ENCODE measurements around the gene PEX19.

Gene PEX19

GRCh38 chr1:160282807-160283206, 2.1 kb downstream of the PEX19 start:
- Histone ChIP-seq H3K4me3 (ENCODE audit: low read length in 2 of 2) (no peak overlapping the region), H3K27ac (ENCODE audit: low read depth in 2 of 2, low read length in 2 of 2) (no peak overlapping the region), H3K36me3 (ENCODE audit: control insufficient read depth in 2 of 2, insufficient read depth in 2 of 2, low read length in 2 of 2) (peaks cover 35 to 53% of the 10 kb centered on the region in 2 donors), H3K9me3 (ENCODE audit: control insufficient read depth in 2 of 2, low read length in 2 of 2) (no peaks in the 10 kb centered on the region), H3K27me3 (ENCODE audit: control insufficient read depth in 2 of 2, insufficient read depth in 2 of 2, low read length in 2 of 2) (no peaks in the 10 kb centered on the region), H3K4me1 (ENCODE audit: control insufficient read depth in 2 of 2, insufficient read depth in 2 of 2, low read length in 2 of 2) (peaks cover 9 to 12% of the 10 kb centered on the region in 2 donors), H3K9ac (ENCODE audit: low read depth in 1 of 2, low read length in 2 of 2) (no peak overlapping the region)

- H3K4me3 ChIP-seq (ENCODE audit: low read length in 2 of 2), result no peak overlapping the region
- no peak overlapping the region for H3K27ac ChIP-seq (ENCODE audit: low read depth in 2 of 2, low read length in 2 of 2)
- H3K27me3 ChIP-seq (ENCODE audit: control insufficient read depth in 2 of 2, insufficient read depth in 2 of 2, low read length in 2 of 2), result no peaks in the 10 kb centered on the region
- no peak overlapping the region for H3K9ac ChIP-seq (ENCODE audit: low read depth in 1 of 2, low read length in 2 of 2)
- H3K9me3 ChIP-seq (ENCODE audit: control insufficient read depth in 2 of 2, low read length in 2 of 2), result no peaks in the 10 kb centered on the region
- peaks cover 45 to 60% of the 10 kb centered on the region in 2 donors for H3K36me3 ChIP-seq (ENCODE audit: control insufficient read depth in 2 of 2, insufficient read depth in 2 of 2, low read length in 2 of 2)
- no peaks in the 10 kb centered on the region for H3K4me1 ChIP-seq (ENCODE audit: control insufficient read depth in 2 of 2, insufficient read depth in 2 of 2, low read length in 2 of 2)
Observed at GRCh38 chr1:160277987-160278386, 6.9 kb downstream of the PEX19 start.

GRCh38 chr1:160277330-160277729, 7.6 kb downstream of the PEX19 start:
- Histone ChIP-seq H3K4me3 (ENCODE audit: low read length in 2 of 2) (no peak overlapping the region), H3K9me3 (ENCODE audit: control insufficient read depth in 2 of 2, low read length in 2 of 2) (no peaks in the 10 kb centered on the region), H3K4me1 (ENCODE audit: control insufficient read depth in 2 of 2, insufficient read depth in 2 of 2, low read length in 2 of 2) (no peaks in the 10 kb centered on the region), H3K27me3 (ENCODE audit: control insufficient read depth in 2 of 2, insufficient read depth in 2 of 2, low read length in 2 of 2) (no peaks in the 10 kb centered on the region), H3K27ac (ENCODE audit: low read depth in 2 of 2, low read length in 2 of 2) (no peak overlapping the region), H3K36me3 (ENCODE audit: control insufficient read depth in 2 of 2, insufficient read depth in 2 of 2, low read length in 2 of 2) (peaks cover 45 to 54% of the 10 kb centered on the region in 2 donors), H3K9ac (ENCODE audit: low read depth in 1 of 2, low read length in 2 of 2) (no peak overlapping the region)

GRCh38 chr1:160271025-160271424, 13.9 kb downstream of the PEX19 start:
- no peaks in the 10 kb centered on the region for H3K36me3 ChIP-seq (ENCODE audit: control insufficient read depth in 2 of 2, insufficient read depth in 2 of 2, low read length in 2 of 2)
- no peaks in the 10 kb centered on the region for H3K27me3 ChIP-seq (ENCODE audit: control insufficient read depth in 2 of 2, insufficient read depth in 2 of 2, low read length in 2 of 2)
- H3K9ac ChIP-seq (ENCODE audit: low read depth in 1 of 2, low read length in 2 of 2), result no peak overlapping the region
- no peak overlapping the region for H3K27ac ChIP-seq (ENCODE audit: low read depth in 2 of 2, low read length in 2 of 2)
- no peak overlapping the region for H3K4me3 ChIP-seq (ENCODE audit: low read length in 2 of 2)
- no peaks in the 10 kb centered on the region for H3K4me1 ChIP-seq (ENCODE audit: control insufficient read depth in 2 of 2, insufficient read depth in 2 of 2, low read length in 2 of 2)
- H3K9me3 ChIP-seq (ENCODE audit: control insufficient read depth in 2 of 2, low read length in 2 of 2), result no peaks in the 10 kb centered on the region

GRCh38 chr1:160267284-160267991, 17.5 kb downstream of the PEX19 start:
- no peaks in the 10 kb centered on the region for H3K27me3 ChIP-seq (ENCODE audit: control insufficient read depth in 2 of 2, insufficient read depth in 2 of 2, low read length in 2 of 2)
- no peaks in the 10 kb centered on the region for H3K36me3 ChIP-seq (ENCODE audit: control insufficient read depth in 2 of 2, insufficient read depth in 2 of 2, low read length in 2 of 2)
- no peak overlapping the region for H3K4me3 ChIP-seq (ENCODE audit: low read length in 2 of 2)
- H3K4me1 ChIP-seq (ENCODE audit: control insufficient read depth in 2 of 2, insufficient read depth in 2 of 2, low read length in 2 of 2), result peaks cover 0 to 11% of the 10 kb centered on the region in 2 donors
- H3K9ac ChIP-seq (ENCODE audit: low read depth in 1 of 2, low read length in 2 of 2), result no peak overlapping the region
- H3K9me3 ChIP-seq (ENCODE audit: control insufficient read depth in 2 of 2, low read length in 2 of 2), result no peaks in the 10 kb centered on the region
- no peak overlapping the region for H3K27ac ChIP-seq (ENCODE audit: low read depth in 2 of 2, low read length in 2 of 2)

GRCh38 chr1:160264795-160265307, 20.1 kb downstream of the PEX19 start:
- H3K4me1 ChIP-seq (ENCODE audit: control insufficient read depth in 2 of 2, insufficient read depth in 2 of 2, low read length in 2 of 2), result peaks cover 8 to 19% of the 10 kb centered on the region in 2 donors
- no peaks in the 10 kb centered on the region for H3K36me3 ChIP-seq (ENCODE audit: control insufficient read depth in 2 of 2, insufficient read depth in 2 of 2, low read length in 2 of 2)
- no peaks in the 10 kb centered on the region for H3K9me3 ChIP-seq (ENCODE audit: control insufficient read depth in 2 of 2, low read length in 2 of 2)
- H3K9ac ChIP-seq (ENCODE audit: low read depth in 1 of 2, low read length in 2 of 2), result no peak overlapping the region
- no peak overlapping the region for H3K27ac ChIP-seq (ENCODE audit: low read depth in 2 of 2, low read length in 2 of 2)
- no peak overlapping the region for H3K4me3 ChIP-seq (ENCODE audit: low read length in 2 of 2)
- H3K27me3 ChIP-seq (ENCODE audit: control insufficient read depth in 2 of 2, insufficient read depth in 2 of 2, low read length in 2 of 2), result no peaks in the 10 kb centered on the region

GRCh38 chr1:160261893-160262794, 22.8 kb downstream of the PEX19 start, which contains the start of gene DCAF8:
DCAF8 (minus strand) TSS chr1:160262549; CDS start chr1:160244008, 18,541 bp downstream.
- peak within 1 kb of the TSS; percentile 95 to 99 for H3K9ac ChIP-seq (ENCODE audit: low read depth in 1 of 2, low read length in 2 of 2)
- H3K27ac ChIP-seq (ENCODE audit: low read depth in 2 of 2, low read length in 2 of 2), result peak within 1 kb of the TSS; percentile 94 to 98
- H3K9me3 ChIP-seq (ENCODE audit: control insufficient read depth in 2 of 2, low read length in 2 of 2), result no peaks in the 10 kb centered on the region
- peak within 1 kb of the TSS; percentile 87 to 97 for H3K4me3 ChIP-seq (ENCODE audit: low read length in 2 of 2)
- H3K4me1 ChIP-seq (ENCODE audit: control insufficient read depth in 2 of 2, insufficient read depth in 2 of 2, low read length in 2 of 2), result peaks cover 8 to 19% of the 10 kb centered on the region in 2 donors
- no peaks in the 10 kb centered on the region for H3K36me3 ChIP-seq (ENCODE audit: control insufficient read depth in 2 of 2, insufficient read depth in 2 of 2, low read length in 2 of 2)
- no peaks in the 10 kb centered on the region for H3K27me3 ChIP-seq (ENCODE audit: control insufficient read depth in 2 of 2, insufficient read depth in 2 of 2, low read length in 2 of 2)

GRCh38 chr1:160261556-160261892, 23.4 kb downstream of the PEX19 start:
- Histone ChIP-seq H3K27ac (ENCODE audit: low read depth in 2 of 2, low read length in 2 of 2) (peak overlapping the region; percentile 94 to 98), H3K4me1 (ENCODE audit: control insufficient read depth in 2 of 2, insufficient read depth in 2 of 2, low read length in 2 of 2) (peaks cover 8 to 19% of the 10 kb centered on the region in 2 donors), H3K4me3 (ENCODE audit: low read length in 2 of 2) (peak overlapping the region; percentile 87 to 97), H3K27me3 (ENCODE audit: control insufficient read depth in 2 of 2, insufficient read depth in 2 of 2, low read length in 2 of 2) (no peaks in the 10 kb centered on the region), H3K36me3 (ENCODE audit: control insufficient read depth in 2 of 2, insufficient read depth in 2 of 2, low read length in 2 of 2) (no peaks in the 10 kb centered on the region), H3K9ac (ENCODE audit: low read depth in 1 of 2, low read length in 2 of 2) (peak overlapping the region; percentile 95 to 99), H3K9me3 (ENCODE audit: control insufficient read depth in 2 of 2, low read length in 2 of 2) (no peaks in the 10 kb centered on the region)

GRCh38 chr1:160260406-160261382, 24.2 kb downstream of the PEX19 start:
- Histone ChIP-seq H3K9me3 (ENCODE audit: control insufficient read depth in 2 of 2, low read length in 2 of 2) (no peaks in the 10 kb centered on the region), H3K27ac (ENCODE audit: low read depth in 2 of 2, low read length in 2 of 2) (peak overlapping the region in 1 of 2 donors; percentile 29), H3K9ac (ENCODE audit: low read depth in 1 of 2, low read length in 2 of 2) (peak overlapping the region; percentile 43 to 95), H3K4me3 (ENCODE audit: low read length in 2 of 2) (peak overlapping the region; percentile 87 to 97), H3K27me3 (ENCODE audit: control insufficient read depth in 2 of 2, insufficient read depth in 2 of 2, low read length in 2 of 2) (no peaks in the 10 kb centered on the region), H3K36me3 (ENCODE audit: control insufficient read depth in 2 of 2, insufficient read depth in 2 of 2, low read length in 2 of 2) (no peaks in the 10 kb centered on the region), H3K4me1 (ENCODE audit: control insufficient read depth in 2 of 2, insufficient read depth in 2 of 2, low read length in 2 of 2) (peaks cover 8 to 19% of the 10 kb centered on the region in 2 donors)

Measured in mucosa of rectum (tissue), 2 donors.